GM19025 (cell line): ENCODE results near the gene CD38.
A peak's percentile ranks its signal among the peaks of the same experiment; 100 is the strongest.
"Not testable (repeated sequence)": the region's sequence is repeated elsewhere in the genome, so short reads cannot be mapped to it uniquely, and the experiment has no call there.

Experiments used
- ATAC-seq: cut with Tn5 transposase; IDR thresholded peaks from one replicate; pipeline ENCODE4 v1.9.1; 2021; ENCODE audit warnings: mild to moderate bottlenecking, low read depth, moderate library complexity; ENCODE audit not compliant: unreplicated experiment

CD38 gene

GRCh38 chr4:15794426-15794825 lies 16.3 kb downstream of the CD38 start:
- no peak for ATAC-seq

- no peak for ATAC-seq
Measured at GRCh38 chr4:15794905-15795304, 16.8 kb downstream of the CD38 start.

GRCh38 chr4:15797320-15797719 lies 19.2 kb downstream of the CD38 start:
- no peak for ATAC-seq

GRCh38 chr4:15799141-15799540 lies 21.0 kb downstream of the CD38 start:
- ATAC-seq, result no peak

- ATAC-seq, result no peak
Measured at GRCh38 chr4:15799701-15800100, 21.6 kb downstream of the CD38 start.

GRCh38 chr4:15802497-15802896 lies 24.4 kb downstream of the CD38 start:
- not testable (repeated sequence) for ATAC-seq

- no peak for ATAC-seq
Measured at GRCh38 chr4:15805583-15806517, 27.7 kb downstream of the CD38 start.

GRCh38 chr4:15809058-15809457 lies 30.9 kb downstream of the CD38 start:
- ATAC-seq, result peak; percentile 79

GRCh38 chr4:15809466-15809865 lies 31.3 kb downstream of the CD38 start:
- ATAC-seq, result peak; percentile 15

- no peak for ATAC-seq
Measured at GRCh38 chr4:15811703-15812337, 33.7 kb downstream of the CD38 start.

- no peak for ATAC-seq
Measured at GRCh38 chr4:15832523-15833451, 54.7 kb downstream of the CD38 start.

- no peak for ATAC-seq
Measured at GRCh38 chr4:15833801-15834200, 55.7 kb downstream of the CD38 start.

GRCh38 chr4:15836362-15836761 lies 58.2 kb downstream of the CD38 start:
- ATAC-seq, result no peak

- ATAC-seq, result no peak
Measured at GRCh38 chr4:15837591-15837990, 59.5 kb downstream of the CD38 start.

GRCh38 chr4:15841194-15841730 lies 63.1 kb downstream of the CD38 start:
- not testable (repeated sequence) for ATAC-seq

GRCh38 chr4:15847746-15848145 lies 69.6 kb downstream of the CD38 start:
- no peak for ATAC-seq

- ATAC-seq, result no peak
Measured at GRCh38 chr4:15848191-15848842, 70.2 kb downstream of the CD38 start.

GRCh38 chr4:15851969-15852368 lies 73.8 kb downstream of the CD38 start:
- ATAC-seq, result no peak

- ATAC-seq, result no peak
Measured at GRCh38 chr4:15852524-15852923, 74.4 kb downstream of the CD38 start.

GRCh38 chr4:15853345-15853744 lies 75.2 kb downstream of the CD38 start:
- ATAC-seq, result no peak
